Sigmoid colon (tissue), 7 donors: ENCODE data around the gene LHFPL4. TPM values are rescaled to one million over a fixed set of nuclear protein-coding genes. Genes with fewer than 3 reads are reported as not detected.

Source experiments
- DNase-seq: peaks from one replicate; pipeline ENCODE4 v3.0.0-alpha.2; 2019
- H3K27ac ChIP-seq, 4 donors: fragments of 200-600 bp; sonication (generic); one replicate each; pipeline ENCODE4 v1.5.1; 2016 to 2019; ENCODE audit warnings: mild to moderate bottlenecking in 1 of 4
- H3K27me3 ChIP-seq, 3 donors: fragments of 200-600 bp; sonication (generic); one replicate each; pipeline ENCODE4 v1.5.1; 2019; ENCODE audit warnings: mild to moderate bottlenecking in 1 of 3
- H3K36me3 ChIP-seq, 4 donors: fragments of 200-600 bp; sonication (generic); one replicate each; pipeline ENCODE4 v1.5.1; 2016 to 2019
- H3K4me1 ChIP-seq, 4 donors: fragments of 200-600 bp; sonication (generic); one replicate each; pipeline ENCODE4 v1.5.1; 2017 to 2019
- H3K4me3 ChIP-seq, 4 donors: fragments of 200-600 bp; sonication (generic); one replicate each; pipeline ENCODE4 v1.5.1; 2017 to 2019; ENCODE audit warnings: mild to moderate bottlenecking in 2 of 4, moderate library complexity in 1 of 4
- H3K9me3 ChIP-seq, 4 donors: fragments of 200-600 bp in 3 of 4; sonication (generic) in 3 of 4; one replicate each; pipeline versions ENCODE4 v1.5.1 to v1.6.1; 2013 to 2019
- EP300 ChIP-seq, 4 donors: sonication (generic); formaldehyde crosslinking; IDR thresholded peaks; one replicate each; pipeline ENCODE4 v1.6.1; 2017; ENCODE audit warnings: antibody characterized with exemption in 4 of 4
- POLR2A ChIP-seq, 2 donors: fragments of 450-650 bp; IDR thresholded peaks; one replicate each; pipeline ENCODE4 v1.6.1; 2016; ENCODE audit warnings: antibody characterized with exemption in 2 of 2, mild to moderate bottlenecking in 2 of 2, moderate library complexity in 2 of 2
- POLR2AphosphoS5 ChIP-seq, 4 donors: sonication (generic); formaldehyde crosslinking; IDR thresholded peaks; one replicate each; pipeline ENCODE4 v1.6.1; 2017; ENCODE audit warnings: antibody characterized with exemption in 4 of 4
- WGBS, 2 donors: extraction: QIAGEN DNeasy Blood & Tissue Kit; methylation state at CpG; one replicate each; pipeline ENCODE4 v1.1.7; 2013; 5-methylcytosine and 5-hydroxymethylcytosine counted together
- intact Hi-C: fragments of 100-400 bp; cut with DNase I; formaldehyde crosslinking; loops from one replicate; pipeline ENCODE4 v1.15.1; 2023
- polyA plus RNA-seq, 3 donors: library from polyadenylated mRNA; stranded (reverse); fragments of 200-250 nt; gene quantifications; one replicate each; pipeline ENCODE4 v1.2.3, GENCODE V29; 2013
- total RNA-seq, 4 donors: library from RNA; depleted of rRNA; stranded (reverse); fragments of >200 nt; gene quantifications; one replicate each; pipeline ENCODE4 v1.1.0, GENCODE V29; 2016
- TF ChIP-seq, protein P1 (sequence below), 4 experiments: fragments of 450-650 bp in 3 of 4; fragments of 200-600 bp in 1 of 4; IDR thresholded peaks; one replicate each; pipeline ENCODE4 v1.5.1; 2016 to 2019; ENCODE audit warnings: antibody characterized with exemption in 4 of 4, mild to moderate bottlenecking in 3 of 4, moderate library complexity in 2 of 4
- donor health status: healthy with polysubstance abuse.
- donor health status: Bipolar disorder and iron deficiency.
- donor health status: healthy.

LHFPL4 gene
- total and polyA plus RNA-seq, 7 donors = 0.26 to 5.1 (median 0.72) TPM; not detected in 3

GRCh38 chr3:9548991-9549390 is 4.6 kb downstream of the LHFPL4 start:
- Histone ChIP-seq H3K4me1 (no peaks in the 10 kb centered on the region), H3K27ac (no peak overlapping the region), H3K36me3 (no peaks in the 10 kb centered on the region), H3K27me3 (peaks cover 18 to 46% (median 23%) of the 10 kb centered on the region in 3 donors), H3K9me3 (peaks cover 0 to 4% (median 0%) of the 10 kb centered on the region in 4 donors), H3K4me3 (no peak overlapping the region)
- DNase-seq = no peak
- 84 to 85% methylated on average over 5 of the region's 5 CpGs for WGBS, 2 donors
- intact Hi-C loops = no loop called here
- TF ChIP-seq EP300 (IDR thresholded peaks at IDR 0.05) = no peak
- TF ChIP-seq, protein P1, sequence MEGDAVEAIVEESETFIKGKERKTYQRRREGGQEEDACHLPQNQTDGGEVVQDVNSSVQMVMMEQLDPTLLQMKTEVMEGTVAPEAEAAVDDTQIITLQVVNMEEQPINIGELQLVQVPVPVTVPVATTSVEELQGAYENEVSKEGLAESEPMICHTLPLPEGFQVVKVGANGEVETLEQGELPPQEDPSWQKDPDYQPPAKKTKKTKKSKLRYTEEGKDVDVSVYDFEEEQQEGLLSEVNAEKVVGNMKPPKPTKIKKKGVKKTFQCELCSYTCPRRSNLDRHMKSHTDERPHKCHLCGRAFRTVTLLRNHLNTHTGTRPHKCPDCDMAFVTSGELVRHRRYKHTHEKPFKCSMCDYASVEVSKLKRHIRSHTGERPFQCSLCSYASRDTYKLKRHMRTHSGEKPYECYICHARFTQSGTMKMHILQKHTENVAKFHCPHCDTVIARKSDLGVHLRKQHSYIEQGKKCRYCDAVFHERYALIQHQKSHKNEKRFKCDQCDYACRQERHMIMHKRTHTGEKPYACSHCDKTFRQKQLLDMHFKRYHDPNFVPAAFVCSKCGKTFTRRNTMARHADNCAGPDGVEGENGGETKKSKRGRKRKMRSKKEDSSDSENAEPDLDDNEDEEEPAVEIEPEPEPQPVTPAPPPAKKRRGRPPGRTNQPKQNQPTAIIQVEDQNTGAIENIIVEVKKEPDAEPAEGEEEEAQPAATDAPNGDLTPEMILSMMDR (IDR thresholded peaks at IDR 0.05) = no peak

DNA sequence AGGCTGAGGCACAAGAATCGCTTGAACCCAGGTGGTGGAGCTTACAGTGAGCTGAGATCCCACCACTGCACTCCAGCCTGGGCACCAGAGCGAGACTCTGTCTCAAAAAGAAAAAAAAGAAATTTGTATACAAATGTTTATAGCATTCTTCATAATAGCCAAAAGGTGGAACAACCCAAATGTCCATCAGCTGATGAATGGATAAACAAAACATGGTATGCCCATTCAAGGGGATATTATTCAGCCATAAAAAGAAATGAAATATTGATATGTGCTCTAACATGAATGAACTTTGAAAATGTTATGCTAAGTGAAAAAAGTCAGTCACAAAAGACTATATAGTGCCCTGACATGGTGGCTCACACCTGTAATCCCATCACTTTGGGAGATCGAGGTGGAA is 11.4 kb downstream of the LHFPL4 start:
- WGBS, 2 donors = 89 to 91% methylated on average over 3 of the region's 3 CpGs
- H3K27me3 ChIP-seq = no peaks in the 10 kb centered on the region
- no peak for TF ChIP-seq POLR2A (IDR thresholded peaks at IDR 0.05)
- no peak for TF ChIP-seq POLR2AphosphoS5 (IDR thresholded peaks at IDR 0.05)
- TF ChIP-seq, protein P1 (IDR thresholded peaks at IDR 0.05) = no peak
- TF ChIP-seq EP300 (IDR thresholded peaks at IDR 0.05) = no peak
- H3K27ac ChIP-seq = no peak overlapping the region
- no peaks in the 10 kb centered on the region for H3K4me1 ChIP-seq
- no peaks in the 10 kb centered on the region for H3K9me3 ChIP-seq
- intact Hi-C loops = no loop called here
- no peaks in the 10 kb centered on the region for H3K36me3 ChIP-seq
- H3K4me3 ChIP-seq = no peak overlapping the region
- DNase-seq = no peak

DNA sequence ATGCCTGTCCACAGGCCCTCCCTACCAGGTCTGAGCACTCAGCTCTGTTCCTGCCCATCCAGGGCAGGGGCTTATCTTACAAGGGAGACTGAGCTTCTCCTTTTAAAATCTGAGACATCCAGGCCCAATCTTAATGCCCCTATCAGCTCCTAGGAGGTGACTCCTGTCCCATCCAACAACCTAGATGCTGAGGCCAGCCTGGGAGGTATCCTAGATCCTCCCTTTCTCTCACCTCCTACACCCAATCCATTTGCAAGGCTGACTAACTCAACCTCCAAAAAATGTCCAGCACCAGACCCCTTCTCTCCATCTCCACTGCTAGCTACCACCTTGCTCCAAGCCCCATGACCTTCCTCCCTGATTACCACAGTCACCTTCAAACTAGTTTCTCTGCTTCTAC is 17.4 kb downstream of the LHFPL4 start:
- DNase-seq = no peak
- no peaks in the 10 kb centered on the region for H3K9me3 ChIP-seq

GRCh38 chr3:9534429-9534828 is 19.2 kb downstream of the LHFPL4 start:
- DNase-seq = no peak
- Histone ChIP-seq H3K4me3 (no peak overlapping the region), H3K27me3 (no peaks in the 10 kb centered on the region), H3K9me3 (no peaks in the 10 kb centered on the region), H3K4me1 (no peaks in the 10 kb centered on the region), H3K27ac (no peak overlapping the region), H3K36me3 (no peaks in the 10 kb centered on the region)
- no peak for TF ChIP-seq POLR2A (IDR thresholded peaks at IDR 0.05)
- no peak for TF ChIP-seq EP300 (IDR thresholded peaks at IDR 0.05)
- TF ChIP-seq POLR2AphosphoS5 (IDR thresholded peaks at IDR 0.05) = no peak
- TF ChIP-seq, protein P1 (IDR thresholded peaks at IDR 0.05) = no peak
- 18 to 68% methylated on average over 3 of the region's 3 CpGs for WGBS, 2 donors
- intact Hi-C loops = no loop called here

More for the DNA sequence above, 17.4 kb downstream of the LHFPL4 start:
- Histone ChIP-seq H3K36me3 (no peaks in the 10 kb centered on the region), H3K4me3 (no peak overlapping the region), H3K27ac (no peak overlapping the region), H3K4me1 (no peaks in the 10 kb centered on the region), H3K27me3 (no peaks in the 10 kb centered on the region)
- intact Hi-C loops = no loop called here
- TF ChIP-seq POLR2A (IDR thresholded peaks at IDR 0.05) (no peak), EP300 (IDR thresholded peaks at IDR 0.05) (no peak), POLR2AphosphoS5 (IDR thresholded peaks at IDR 0.05) (no peak)
- TF ChIP-seq, protein P1 (IDR thresholded peaks at IDR 0.05) = no peak

DNA sequence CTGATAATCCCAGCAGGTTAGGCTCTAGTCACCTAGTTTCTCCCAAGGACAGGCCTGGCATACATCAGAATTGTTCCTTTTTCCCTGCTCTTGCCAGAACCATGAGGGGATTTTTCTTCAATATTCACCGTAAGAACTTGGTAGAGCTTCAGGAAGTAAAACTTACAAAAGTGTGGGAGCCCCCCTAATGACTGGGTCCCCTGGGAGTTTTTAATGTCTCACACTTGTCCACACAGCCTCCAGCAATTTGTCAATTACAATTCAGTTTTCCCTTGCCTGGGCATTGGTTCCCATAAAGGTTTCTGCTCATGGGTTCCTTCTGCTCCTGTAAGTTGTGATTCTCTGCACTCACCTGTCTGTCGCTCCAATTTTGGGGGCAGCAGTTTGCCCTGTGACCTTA is 28.5 kb downstream of the LHFPL4 start:
- Histone ChIP-seq H3K36me3 (no peaks in the 10 kb centered on the region), H3K4me1 (no peaks in the 10 kb centered on the region), H3K4me3 (no peak overlapping the region), H3K27ac (no peak overlapping the region), H3K27me3 (no peaks in the 10 kb centered on the region), H3K9me3 (peaks cover 0 to 2% (median 0%) of the 10 kb centered on the region in 4 donors)
- TF ChIP-seq, protein P1 (IDR thresholded peaks at IDR 0.05) = no peak
- TF ChIP-seq POLR2AphosphoS5 (IDR thresholded peaks at IDR 0.05) = no peak
- TF ChIP-seq POLR2A (IDR thresholded peaks at IDR 0.05) = no peak
- no peak for TF ChIP-seq EP300 (IDR thresholded peaks at IDR 0.05)
- DNase-seq = no peak
- intact Hi-C loops = no loop called here
- WGBS, 2 donors = 84% methylated on average over 2 of the region's 2 CpGs
